NCI-H1694 treated with DMSO at 0.1 percent for 48 hours (cell line): ENCODE results near the gene VPS37C.

Experiments
- DNase-seq: peaks from one replicate; lab custom pipeline; 2025; lab: John Stamatoyannopoulos, UW

Gene VPS37C

DNA sequence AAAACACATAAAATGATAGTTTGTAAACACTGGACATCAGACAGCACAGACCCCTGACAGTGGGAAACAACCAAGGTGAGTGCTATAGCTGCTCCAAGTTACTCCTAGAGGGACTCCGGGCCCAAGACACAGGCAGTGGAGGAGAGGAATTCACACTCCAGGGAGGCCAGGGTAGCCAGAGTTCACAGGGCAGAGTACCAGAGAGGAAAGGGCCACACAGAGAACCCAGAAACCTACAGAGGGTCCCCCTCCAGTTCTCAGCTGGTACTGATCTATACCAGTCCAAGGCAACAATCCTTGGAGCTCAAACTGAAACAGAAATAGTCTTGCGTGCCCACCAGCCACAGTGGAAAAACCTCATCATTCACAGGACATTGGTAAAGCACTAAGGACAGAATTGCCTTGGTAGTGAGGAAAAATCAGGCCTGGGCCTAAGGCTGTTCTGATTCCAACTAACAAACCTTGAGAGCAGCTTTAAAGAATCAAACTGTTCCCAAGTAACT is 7.6 kb downstream of the VPS37C start:
- DNase-seq: no peak

DNA sequence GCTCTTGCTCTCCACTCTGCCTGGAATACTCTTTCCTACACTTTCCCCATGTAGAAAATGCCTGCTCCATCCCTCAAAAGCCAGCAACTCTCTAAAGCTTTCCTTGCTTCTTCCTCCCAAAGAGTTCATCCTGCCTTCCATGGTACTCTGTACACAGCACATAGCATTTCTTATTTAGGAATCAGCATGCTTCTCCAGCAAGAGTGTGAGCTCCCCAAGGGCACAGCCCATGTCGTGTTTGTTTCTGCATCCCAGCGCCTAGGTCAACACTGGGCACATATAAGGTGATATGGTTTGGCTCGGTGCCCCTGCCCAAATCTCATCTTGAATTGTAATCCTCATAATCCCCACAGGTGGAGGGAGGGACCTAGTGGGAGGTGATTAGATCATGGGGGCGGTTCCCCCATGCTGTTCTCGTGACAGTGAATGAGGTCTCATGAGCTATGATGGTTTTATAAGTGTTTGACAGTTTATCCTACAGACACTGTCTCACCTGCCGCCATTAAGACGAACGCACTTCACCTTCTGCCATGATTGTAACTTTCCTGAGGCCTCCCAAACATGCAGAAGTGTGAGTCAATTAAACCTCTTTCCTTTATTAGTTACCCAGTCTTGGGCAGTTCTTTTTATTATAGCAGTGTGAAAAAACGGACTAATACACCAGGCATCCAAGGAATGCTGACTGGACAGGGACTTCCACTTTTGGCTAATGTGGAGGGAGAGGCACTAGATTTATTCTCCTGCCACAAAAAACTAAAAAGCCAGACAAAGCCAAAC is 8.2 kb downstream of the VPS37C start:
- no peak for DNase-seq

DNA sequence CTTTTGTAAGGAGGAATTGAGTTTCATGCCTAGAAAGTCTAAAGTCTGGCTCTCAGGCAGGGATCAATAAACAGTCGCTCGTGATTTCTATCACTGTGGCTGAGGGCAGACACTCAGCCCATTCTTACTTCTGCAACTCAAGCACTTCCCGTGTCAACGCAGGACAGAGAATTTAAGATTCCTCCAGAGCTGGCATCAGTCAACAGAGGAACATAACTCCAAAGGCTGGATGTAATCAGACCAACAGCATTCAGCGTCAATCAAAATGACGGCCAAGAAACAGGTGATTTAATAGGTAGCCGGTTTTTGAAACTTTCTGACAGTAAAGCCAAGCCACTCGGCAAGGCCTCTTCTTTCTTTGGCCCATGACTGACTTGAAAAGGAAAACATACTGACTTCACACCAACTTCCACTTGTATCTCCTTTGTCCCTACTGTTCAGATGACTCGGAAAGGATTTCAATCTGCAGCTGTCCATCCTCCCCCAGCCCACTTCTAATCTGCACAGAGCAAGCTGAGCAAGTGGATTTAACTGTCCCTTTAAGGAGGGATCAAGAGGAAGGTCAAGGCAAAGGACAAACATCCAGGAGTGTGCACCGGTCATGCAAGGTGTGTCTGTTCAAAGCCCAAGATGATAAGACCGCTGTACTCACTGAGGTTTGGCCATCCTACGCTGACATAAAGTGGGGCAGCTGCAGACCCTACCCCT is 9.5 kb downstream of the VPS37C start:
- DNase-seq: no peak

DNA sequence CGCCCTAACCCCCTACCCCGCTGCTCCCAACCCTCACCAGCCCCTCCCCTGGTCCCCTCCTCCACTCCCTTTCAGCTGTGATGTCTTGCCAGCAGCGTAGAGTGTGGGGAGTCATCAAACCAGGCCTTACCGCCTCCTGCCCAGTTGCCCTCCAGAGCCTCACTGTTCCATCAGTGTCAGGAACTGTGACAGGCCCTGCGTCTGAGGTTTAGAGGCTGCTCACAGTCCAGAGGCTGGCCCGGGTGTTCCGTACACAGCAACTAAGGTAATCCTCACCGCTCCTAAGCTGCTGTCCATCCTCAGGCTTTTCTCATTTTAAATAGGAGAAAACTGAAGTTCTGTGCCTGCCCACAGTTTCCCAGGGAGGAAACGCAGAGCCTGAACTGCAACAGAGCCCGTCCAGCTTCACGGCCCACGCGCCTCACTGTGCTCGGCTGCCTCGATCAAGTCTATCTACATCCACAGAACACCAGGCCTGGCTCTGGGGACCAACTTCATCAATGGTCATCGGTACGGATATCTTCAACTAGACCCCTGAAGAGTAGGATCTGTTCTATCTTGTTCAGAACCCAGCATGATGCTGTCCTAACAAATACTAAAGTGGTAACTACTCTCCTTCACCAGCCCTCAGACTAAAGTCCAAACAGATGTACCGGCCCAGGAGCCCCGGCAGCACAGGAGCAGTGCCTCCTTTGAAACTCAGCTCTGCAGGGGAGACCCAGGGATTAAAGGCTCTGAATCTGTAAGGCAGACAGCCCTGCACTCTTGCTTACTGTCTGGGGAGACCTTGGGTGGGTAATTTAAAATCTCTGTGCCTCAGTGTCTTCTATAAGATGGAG is 10.3 kb downstream of the VPS37C start:
- DNase-seq: no peak

DNA sequence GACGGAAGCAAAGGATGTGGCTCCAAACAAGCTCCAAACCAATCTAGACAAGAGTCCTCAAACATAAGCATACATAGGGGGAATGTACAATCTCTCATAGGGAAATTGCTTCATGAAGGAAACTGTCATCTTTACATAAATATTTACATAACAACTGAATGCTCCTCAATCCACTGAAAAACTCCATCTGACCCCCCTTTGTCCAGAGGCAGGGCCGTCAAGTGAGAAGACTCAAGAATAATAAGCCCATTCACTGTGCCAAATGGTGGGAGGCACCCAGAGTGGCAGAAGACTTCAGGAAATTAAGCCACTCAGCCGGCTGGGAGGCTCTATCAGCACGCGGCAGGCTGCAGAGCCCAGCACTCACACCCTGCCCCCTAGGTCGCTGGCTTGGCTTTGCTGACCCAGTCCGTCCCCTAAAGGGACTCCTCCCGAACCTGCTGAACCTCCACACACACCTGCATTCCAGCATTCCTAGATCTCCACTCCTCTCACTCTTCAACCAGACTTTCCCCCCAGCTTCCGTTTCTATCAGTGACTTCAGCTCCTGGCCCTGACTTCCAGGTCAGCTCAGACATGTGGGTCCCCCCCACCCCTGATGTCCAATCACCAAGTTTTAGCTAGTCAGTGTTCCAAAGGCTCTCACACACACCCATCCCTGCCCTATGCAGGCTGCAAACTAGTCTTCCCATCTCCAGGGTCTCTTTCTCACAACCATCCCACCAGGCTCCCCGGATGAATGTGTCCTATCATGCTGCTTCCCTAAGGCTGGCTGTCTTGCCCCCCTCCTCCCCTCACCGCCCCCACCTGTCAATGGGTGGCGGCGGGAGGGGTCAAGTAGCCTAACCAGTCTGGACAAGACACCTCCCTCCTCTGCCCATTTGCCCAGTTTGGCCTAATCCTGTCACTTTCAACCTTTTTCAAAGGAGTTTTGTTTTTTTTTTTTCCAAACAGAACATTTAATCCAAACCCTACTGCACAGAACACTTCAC is 11.3 kb downstream of the VPS37C start:
- DNase-seq: no peak

DNA sequence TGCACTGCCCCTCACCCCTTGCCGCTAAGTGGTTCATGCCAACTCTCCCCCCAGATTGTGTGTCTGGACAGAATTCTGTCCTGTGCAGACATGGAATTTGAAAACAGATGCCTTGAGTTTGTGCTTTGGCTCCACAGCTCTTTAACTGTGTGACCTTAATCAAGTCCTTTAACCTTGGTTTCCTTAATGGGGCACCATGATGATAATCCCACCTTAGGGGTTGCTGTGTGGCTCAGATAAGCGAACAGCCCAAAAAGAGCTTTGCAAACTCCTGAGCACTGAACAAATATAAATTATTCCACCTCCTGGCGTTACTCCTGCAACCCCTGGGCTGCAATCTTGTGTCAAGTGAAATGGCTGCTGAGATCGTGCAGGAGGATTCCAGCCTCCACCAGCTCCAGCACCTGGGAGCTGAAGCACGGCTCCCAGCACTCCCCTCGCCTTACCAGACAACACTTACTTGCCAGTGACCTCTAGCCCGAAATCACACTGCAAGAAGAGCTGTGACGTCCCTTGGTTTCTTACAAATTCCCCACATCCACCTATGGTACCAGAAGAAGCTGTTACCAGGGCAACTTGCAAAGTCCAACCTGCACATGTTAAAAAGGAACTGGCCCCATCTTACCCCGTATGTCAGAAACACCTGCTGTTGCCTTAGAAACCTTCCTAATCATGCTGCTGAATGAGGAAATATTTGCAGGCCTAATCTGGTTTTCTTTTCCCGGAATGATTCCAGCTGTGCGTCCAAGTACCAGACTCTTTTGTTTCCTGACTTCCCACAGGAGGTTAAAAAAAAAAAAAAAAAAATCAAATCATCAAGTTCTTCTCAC is 13.2 kb downstream of the VPS37C start:
- no peak for DNase-seq

DNA sequence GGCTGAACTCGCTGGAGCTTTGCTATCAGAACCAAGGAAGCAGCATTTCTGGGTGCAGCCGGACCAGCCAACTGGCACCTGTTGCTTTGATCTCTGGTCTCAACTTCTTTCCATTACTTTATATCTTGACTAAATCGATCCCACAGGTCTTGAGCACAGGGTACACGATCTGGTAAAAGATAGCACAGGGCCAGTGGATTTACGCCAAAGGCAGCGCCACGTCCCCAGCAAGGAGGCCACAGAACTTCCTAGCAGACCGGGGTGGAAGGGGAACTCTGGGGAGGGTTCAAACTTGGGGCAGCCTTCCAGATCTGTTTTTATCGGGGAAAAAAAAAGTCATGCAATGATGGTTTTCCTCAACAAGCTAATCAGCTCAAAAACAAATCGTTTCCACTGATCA is 14.0 kb downstream of the VPS37C start:
- DNase-seq: no peak

DNA sequence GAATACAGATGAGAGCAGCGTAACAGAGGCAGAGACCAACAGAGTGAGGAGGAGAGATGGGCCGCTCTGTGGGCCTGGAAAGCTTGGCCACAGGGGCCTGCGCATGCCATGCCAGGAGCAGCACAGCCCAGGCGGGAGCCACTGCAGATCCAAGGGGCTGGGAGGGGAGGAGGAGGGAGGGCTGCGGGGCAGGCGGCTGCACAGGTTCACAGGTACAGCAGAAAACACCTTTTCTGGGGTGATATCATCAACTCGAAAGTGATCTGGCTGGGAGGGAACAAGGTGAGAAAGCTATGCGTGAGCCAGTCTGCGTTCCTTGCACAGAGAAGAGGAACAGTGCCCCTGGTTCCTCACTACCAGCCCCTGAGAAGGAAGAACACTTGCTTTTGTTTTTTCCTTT is 14.8 kb downstream of the VPS37C start:
- no peak for DNase-seq

DNA sequence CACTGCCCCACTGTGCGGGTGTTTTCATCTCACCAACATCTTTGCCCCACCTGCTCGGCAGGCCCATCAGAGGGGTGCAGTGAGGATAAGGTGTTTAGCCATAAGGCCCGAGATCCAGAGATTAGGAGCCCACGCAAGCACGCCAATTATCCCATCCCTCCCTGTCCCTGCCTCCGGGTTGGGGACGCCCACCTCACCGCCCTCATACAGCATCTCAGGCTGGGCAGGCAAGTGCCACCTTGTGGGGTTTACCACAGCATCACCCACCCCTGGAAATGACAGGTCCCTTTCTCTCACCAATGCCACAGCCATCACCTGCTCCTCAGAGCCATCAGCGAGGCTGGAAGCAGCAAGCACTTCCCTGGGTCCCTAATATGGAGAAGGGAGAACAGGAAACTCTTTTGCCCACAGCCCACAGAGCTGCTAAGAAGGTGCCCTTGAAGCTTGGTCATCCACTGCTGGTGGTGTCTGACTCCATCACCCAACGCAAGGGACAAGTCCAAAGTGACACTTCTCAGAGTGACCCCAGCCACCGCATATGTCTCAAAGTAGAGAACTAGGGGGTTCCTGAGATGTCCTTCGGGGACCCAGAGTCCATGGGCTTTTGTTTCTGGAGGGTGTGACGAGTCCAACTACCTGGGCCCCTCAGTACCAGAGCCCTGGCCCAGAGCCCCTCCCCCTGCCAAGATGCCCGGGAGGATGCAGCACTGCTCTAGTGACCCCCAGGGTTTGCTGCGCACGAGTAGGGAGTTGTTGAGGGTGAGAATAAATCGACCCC is 15.8 kb downstream of the VPS37C start:
- DNase-seq: no peak

DNA sequence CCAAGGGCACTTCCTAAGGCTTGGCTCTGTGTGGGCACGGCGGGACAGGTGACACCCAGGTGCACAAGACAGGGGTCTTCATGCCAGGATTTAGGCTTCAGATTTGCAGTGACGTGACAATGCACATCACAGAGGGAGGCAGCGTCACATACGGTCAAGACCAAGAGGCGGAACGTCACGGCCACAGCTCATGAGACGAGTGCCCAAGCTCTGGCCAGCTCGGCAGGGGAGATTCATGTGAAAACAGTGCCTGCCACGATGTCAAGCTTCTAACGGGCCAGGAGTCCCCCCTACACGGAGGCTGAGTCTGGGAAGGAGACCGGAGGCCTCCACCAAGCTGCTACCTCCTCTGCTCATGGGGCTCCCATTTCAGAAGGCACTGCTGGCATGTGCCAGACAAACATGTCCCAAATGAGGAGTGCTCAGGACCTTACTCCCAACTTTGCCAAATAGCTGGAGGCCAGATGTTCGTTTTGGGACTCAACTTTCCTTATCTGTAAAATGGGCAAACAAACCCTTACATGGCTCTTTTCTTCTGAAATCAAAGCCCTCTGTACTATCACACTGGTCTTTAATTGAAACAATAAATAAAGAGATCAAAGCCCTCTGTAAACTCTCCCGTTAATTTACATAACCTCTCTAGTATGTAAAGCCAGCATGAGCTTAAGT is 16.6 kb downstream of the VPS37C start:
- no peak for DNase-seq

DNA sequence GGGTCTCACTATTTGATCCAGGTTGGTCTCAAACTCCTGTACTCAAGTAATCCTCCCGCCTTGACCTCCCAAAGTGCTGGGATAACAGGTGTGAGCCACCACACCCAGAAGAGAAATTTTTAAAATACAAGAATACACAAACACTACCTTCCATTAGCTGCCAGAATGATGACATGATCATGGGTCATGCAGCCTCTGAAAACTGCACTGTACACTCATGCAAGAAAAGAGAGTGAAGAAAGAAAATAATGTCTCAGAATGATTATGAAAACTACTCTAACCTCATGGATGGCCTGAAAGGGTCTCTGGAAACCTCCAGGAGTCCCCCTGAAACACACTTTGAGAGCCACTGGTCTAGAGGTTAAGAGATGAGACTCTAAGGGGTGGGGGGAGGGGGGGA is 18.8 kb downstream of the VPS37C start:
- DNase-seq: no peak

DNA sequence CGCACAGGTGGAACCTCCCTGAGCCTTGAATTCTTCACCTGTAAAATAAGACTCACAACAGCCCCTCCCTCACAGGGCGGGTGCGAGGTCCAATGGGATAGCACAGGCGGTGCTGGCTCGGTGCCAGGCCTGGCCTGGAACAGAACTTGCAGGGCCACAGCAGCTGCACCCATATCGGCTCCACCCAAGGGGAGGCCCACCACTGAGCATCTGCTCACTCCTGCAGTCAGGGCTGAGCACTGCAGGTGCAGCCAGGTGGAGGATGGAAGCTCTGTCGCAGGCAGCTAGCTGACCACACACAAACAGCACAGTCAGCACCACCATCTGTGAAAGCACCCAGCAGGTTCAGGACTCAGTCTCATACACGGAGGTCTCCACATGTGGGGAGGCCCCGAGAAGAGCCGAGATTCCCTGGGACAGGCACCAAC is 19.6 kb downstream of the VPS37C start:
- DNase-seq: no peak

DNA sequence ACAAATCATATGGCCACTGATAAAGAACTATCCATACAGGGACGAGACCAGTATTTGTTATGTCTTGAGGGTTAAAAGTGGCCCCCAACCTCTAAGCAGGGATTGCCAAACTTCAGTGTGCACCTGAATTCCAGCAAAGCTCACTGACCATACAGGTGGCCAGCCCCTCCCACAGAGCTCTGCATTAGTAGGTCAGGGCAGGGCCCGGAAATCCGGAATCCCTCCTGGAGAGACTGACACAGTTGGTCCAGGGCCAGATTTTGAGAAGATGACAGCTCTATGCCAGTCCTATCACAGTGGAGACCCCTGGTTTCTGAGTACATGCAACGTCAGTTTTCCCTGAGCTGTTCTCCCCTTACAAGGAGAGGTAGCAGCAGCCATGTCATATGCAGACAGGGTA is 20.8 kb downstream of the VPS37C start:
- no peak for DNase-seq

DNA sequence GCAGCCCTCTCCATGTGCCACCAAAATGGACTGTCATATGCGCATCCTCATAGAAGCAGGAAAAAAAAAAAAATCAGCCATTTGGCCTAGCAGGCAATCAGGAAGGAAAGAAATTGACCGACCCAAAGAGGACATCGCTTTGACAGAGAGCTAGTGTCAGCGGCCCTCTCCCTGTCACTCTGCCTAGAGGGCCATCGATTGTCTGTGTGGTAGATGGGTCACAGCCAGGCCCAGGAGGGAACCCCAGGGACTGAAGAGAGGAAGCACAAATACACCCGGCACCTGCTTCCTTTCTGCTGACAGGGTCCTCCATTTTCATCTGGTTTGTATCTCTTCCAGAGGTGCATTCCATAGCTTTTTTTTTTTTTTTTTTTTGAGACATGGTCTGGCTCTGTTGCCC is 21.8 kb downstream of the VPS37C start:
- DNase-seq: no peak

DNA sequence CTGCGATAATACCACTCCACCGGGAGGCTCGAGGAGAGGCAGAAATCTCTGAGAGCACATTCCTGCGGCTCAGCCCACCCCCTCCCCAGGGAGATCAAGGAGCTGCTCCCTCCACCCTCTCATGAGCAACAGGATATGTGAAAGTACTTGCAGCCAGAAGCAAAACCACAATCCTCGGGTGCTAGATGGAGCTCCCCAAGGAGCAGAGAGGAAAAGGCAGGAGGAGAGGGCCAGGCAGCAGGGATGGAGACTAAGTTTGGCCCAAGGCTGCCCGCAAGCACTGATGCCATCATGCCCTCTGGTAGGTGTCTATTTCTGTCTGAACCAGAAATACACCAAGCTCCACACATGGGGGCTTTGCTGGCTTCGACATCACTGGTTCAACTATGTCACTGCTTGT is 22.3 kb downstream of the VPS37C start:
- DNase-seq: no peak

DNA sequence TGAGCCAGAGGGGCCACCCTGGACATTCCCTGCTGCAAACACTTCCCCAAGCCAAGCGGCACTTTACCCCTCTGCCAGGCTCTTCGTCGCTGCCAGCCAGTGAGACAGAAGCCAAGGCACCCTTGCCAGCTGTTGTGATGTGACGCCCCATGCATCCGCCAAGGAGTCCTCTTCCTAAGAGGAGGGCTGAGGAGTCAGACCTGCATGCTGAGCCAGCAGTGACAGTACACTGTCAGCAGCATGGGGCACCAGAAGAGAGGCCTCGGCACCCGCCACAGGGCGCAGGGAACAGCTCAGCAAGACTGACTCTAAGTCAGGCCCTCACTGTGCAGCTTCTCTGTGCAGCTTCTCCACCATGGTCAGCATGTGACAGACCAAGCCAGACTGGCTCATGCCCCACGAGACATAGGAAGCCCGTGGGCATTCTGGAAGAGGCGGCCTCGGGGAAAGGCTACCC is 26.4 kb downstream of the VPS37C start:
- DNase-seq: no peak

DNA sequence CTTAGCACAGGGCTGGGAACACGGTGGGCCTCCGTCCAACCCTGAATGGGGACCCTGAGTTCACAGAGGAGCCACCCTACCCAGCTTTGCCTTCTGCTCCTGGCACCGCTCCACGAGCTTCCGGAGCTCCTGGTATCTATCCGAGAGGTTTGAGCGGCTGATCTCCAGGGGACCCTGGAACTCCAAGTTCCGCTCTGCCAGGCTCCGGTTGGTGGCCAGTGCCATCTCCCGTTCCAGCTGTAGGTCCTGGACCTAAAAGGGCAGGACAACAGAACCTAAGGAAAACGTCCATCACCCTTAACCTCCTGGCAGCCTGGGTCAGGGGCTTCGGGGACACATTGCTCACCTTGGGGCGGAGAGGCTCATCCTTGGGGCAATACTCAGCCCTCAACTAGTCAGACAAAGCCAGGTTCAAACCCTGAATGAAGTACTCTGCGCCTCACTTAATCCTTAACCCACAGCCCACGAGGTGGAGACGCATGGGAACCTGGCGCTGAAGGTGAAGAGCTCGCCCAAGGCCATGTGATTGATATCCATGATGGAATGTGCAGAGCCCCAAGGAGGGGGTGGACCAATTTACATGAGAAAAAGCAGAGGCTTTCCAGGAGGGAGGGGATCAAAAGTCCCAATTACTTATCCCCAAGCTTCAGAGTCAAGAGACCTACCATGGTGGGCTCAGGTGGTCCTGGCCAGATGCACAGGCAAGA is 27.1 kb downstream of the VPS37C start:
- DNase-seq: no peak

DNA sequence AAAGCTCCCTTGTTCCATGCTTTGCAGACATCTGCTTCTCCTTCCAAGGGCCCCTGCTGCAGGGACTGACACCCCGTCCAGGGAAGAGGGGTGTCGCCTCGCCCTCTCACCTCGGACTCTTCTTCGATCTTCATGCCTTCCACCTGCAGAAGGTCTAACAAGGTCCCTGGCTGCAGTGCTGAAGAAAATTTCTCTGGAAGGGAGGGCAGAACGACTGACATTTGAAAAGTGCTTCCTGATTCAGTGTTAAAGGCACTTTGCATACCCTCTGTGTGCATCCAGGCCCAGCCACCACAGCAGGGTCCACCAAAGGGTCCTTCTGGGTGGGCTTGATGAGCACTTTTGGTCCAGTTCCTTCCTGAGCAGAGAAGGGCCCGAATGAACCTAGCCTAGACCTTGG is 28.1 kb downstream of the VPS37C start:
- no peak for DNase-seq
